HS-5 (cell line): ENCODE measurements around the gene ADGRL4.
"Not testable (repeated sequence)": the region's sequence is repeated elsewhere in the genome, so short reads cannot be mapped to it uniquely, and the experiment has no call there.

Experiments used
- DNase-seq: peaks from one replicate; pipeline ENCODE4 v3.0.0-alpha.2; 2012; ENCODE audit warnings: low read depth

ADGRL4 gene

DNA sequence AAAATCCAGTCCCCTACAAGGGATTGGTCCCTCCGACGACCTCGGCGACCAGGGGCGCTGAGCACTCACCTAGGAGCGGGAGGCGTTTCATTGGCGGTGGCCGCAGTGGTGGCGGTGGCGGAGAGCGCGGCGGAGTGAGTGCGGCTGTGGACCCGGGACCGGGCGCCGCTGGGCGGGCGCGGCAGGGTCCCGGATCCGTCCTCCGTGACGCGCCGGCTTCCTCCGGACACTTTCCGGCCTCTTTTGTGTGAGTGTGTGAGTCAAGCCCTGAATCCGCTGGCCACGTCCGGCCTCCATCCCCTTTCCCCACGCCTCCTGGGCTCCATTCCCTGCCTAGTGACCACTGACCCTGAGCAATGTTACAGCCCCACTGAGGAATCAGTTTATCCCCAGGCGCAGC, at the start of gene ADGRL4:
TSS of gene ADGRL4 (minus strand) at position 167 of the 400 bp plus-strand sequence. CDS start at position 91, 76 bp downstream.
- peak; percentile 4 for DNase-seq

DNA sequence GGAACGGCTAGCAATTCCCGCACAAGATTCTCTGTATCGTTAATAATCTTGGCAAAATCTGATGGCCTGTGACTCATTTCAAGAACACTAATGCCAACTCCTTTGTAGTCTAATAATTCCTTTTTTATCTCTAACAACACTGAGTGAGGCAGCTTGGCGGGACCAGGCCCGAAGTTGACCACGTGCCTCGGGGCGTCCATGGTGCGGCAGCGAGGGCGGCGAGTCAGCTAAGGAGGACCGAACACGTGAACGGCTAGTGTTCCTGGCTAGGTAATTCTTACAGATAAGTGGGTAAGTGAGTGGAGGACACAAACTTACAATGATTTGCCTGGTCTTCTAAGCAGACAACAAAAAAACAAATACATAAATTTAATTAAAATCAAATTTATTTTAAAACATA, 49.3 kb upstream of the ADGRL4 start:
- no peak for DNase-seq

DNA sequence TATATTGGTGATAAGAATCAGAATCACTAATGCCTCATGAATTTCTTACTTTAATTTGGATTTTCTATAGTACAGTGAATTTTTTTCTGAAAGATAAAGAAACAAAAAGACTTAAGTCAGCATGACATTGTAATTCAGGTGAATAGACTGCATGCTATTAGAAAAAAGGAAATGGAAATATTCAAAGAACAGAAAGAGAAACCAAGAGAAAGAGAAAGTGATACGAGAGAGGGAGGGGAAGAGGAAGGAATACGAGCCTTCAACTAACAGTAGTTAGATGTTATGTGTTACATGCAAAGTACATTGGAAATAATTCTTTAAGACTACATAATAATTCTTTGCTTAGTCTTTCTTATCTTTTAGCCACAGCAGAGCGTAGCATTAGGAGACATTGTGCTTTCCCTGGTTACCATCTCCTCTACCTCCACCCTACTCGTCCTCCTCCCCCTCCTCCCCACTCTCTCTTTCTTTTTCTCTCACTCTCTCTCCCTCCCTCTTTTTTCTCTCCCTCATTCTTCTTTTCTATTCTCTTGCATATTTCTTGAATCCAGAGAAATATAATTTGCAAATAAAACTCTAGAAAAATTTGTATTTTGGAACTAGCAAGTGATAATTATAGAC, 46.4 kb upstream of the ADGRL4 start:
- no peak for DNase-seq

DNA sequence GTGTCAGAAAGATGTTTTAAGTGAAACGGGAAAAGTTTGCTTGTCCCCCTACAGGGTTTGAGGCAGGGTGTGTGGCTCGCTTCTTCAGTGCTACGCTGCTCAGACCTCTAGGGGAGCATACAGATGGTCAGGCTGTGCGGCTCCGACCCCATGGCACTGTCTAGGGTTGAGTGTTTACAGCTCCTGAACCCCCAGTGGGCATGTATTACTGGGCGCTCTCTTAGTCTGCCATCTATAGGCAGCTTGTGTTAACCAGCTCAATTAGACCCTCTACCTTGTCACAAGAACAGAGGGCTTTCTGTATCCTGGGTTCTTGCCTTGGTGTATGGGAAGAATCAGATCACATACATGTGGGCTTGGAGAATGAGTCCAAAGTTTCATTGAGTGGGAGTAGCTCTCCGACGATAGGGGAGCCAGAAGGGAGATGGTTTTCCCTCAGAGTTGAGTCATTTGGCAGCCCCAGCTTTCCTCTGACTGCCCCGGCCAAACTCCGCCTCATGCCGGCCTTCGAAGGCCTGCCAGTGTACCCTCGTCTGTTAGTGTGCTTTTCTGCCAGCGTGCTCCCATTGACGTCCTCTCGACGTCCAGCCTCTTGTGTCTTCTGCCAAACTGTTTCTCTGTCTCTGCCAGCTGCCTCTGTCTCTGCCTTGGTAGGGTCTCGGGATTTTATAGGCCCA, 38.6 kb upstream of the ADGRL4 start:
- no peak for DNase-seq

DNA sequence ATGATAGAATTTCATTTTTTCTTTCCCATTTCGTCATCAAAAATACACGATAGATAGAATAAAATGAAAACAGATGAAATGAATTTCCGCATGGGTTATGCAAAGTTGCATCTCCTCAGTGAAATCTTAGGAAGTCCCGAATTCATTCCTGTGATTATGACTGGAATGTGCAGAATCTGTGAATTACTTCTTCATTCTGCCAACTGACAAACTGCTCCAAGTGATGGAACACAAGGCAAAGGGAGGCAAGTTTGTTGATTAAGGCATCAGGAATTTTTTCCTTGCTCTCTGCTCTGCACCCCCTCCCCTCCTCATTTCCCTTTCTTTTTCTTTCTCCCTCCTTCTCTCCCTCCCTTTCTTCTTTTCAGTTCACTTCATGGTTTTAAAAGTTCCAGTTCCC, 37.0 kb upstream of the ADGRL4 start:
- DNase-seq: peak; percentile 71

DNA sequence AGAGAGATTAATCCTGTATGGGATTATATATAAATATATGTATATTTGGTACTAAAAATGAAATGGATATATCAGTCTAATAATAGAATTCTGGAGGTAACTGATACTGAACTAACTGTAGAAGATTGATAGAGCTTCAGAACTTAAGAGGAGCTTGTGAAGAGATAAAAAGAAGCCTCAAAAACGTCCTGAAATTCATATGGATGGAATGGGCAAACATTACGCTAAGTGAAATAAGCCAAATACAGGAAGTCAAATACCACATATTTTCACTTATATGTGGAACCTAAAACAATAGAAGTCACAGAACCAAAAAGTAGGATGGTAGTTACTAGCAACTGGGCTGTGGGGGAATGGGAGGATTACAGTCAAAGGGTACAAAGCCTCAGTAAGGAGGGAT, 36.0 kb upstream of the ADGRL4 start:
- no peak for DNase-seq

DNA sequence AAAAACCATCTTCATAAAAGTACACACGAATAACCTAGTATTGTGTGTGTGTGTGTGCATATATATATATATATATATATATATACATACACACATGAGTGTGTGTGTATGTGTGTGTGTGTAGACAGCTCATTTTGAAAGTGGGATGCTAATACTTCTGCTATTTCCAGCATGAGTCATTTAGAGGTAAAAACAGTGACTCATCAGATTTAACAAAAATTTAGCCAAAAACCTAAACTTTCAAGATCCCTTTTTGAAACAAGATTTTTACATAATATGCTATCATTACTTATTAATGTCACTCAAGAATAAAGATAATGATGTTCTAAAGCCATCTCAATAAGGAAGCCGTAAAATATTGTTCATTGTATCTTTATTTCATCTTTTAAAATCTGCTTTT, 35.6 kb upstream of the ADGRL4 start:
- peak; percentile 50 for DNase-seq

DNA sequence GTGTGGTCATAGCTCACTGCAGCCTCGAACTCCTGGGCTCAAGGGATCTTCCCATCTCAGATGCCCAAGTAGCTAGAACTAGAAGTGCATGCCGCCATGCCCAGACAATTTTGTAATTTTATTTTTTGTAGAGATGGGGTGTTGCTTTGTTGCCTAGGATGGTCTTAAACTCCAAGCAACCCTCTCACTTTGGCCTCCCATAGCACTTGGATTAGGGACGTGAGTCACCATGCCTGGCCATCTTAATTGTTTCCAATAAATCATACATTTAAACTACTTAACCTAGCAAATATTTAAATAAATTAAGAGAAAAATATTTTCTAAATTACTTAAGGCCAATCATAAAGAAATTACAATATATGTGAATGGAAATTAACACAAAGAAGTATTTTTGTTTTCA, 35.1 kb upstream of the ADGRL4 start:
- DNase-seq: no peak

DNA sequence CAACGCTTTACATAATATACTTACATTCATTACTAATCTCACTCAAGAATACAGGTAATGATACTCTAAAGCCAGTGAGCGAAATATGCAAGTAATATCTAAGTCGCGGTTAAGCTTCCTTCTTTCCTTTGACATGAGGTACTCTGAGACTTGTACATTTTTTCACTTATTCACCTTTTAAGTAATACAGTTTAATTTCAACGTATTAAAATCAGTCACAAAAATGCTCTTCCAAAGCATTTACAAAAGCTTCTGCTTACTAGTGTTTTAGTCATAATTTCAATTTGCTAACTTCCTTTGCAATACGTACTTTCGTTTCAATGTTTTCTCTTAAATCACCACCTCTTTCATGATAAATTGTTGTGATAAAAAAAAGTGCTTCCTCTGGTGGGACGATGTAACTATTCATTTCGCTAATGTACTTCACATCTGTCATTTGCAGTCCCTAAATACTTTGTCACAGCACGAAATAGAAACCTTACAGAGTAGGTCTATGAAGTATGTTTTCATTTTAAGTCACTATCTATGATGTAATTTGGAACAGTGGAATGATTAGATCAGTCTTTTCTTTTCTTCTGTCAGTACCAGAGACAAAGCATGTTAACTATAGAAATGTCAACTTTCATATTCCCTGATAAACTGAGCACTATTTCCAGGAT, 34.0 kb upstream of the ADGRL4 start:
- no peak for DNase-seq

DNA sequence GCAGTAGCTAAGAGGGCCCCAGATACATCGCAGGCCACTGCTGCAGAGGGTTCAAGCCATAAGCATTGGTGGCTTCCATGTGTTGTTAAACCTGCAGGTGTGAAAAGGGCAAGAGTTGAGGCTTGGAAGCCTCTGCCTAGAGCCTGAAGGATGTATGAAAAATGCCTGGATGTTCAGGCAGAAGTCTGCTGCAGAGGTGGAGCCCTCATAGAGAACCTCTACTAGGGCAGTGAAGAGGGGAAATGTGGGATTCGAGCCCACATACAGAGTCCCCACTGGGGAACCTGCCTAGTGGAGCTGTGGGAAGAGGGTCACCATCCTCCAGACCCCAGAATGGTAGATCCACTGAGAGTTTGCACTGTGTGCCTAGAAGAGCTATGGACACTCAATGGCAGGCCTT, 30.6 kb upstream of the ADGRL4 start:
- no peak for DNase-seq

DNA sequence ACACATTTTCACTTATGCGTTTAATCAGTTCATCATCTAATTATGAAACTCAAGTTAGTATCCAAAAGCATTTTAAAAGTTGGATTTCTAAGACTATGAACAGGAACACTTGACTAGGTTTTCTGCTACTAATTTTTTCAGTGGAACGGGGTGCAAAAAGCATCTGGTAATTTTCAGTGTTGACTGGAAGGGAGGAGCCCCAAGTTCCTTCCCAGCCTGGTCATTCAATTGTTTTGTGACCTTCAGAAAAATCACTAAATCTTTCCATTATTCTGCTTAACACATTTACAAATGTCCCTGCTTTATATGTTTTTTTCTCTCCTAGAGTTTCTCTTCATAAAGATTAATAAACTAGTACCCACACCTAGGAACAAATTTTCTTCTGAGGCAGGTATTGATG, 6.0 kb upstream of the ADGRL4 start:
- DNase-seq: no peak

DNA sequence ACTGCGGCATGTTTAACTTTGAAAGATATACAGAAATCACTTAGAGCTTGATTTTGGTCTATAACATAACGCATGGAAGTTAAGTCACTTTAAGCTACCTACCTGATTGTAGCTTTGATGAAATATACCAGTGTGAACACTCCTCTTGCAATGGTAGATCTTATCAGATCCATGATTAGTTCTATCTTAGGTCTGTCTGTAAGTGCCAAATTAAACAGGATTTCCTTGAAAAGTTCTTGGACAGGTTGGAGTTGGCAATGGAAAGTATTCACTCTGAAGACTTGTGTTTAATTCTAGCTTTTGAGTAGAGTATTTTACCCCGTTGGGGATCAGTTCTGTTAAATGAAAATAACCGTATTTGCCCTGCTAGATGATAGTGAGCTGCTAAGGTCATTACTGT, 4.1 kb upstream of the ADGRL4 start:
- DNase-seq: no peak

DNA sequence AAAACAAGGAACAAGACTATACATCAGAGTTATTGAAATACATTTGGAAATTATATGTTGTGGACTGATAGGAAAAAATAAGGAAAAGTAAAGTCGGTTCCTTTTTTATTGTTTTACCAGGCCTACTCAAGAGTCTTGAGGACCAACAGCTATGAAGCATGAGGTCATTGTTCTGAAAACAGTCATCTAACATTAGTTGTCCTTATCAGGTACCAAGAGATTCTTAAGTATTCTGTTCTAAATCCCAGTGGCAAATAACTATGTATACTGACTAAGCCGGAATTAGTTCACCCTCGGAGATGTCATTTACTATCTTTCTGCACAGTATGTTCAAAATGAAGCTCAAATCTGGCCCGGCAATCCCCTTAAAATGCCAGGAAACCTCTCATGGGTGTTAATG, 585 bp downstream of the ADGRL4 start:
- peak; percentile 6 for DNase-seq

DNA sequence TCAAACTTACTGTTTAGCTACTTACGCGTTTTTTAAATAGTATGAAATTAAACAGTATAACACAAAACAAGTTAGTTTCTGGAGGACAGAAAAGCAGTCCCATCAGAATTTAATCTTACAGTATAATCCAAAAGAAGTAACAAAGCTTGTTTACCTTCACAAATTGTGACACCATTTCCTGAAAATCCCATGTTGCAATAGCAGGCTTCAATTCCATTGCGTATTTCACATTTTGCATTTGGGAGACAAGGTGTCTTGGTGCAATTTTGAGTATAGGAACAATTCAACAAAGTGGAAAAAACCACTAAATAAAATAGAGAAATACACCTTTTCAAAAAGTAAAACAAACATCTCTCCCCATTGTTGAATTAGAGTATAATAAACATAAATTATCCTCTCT, 1.6 kb downstream of the ADGRL4 start:
- no peak for DNase-seq

DNA sequence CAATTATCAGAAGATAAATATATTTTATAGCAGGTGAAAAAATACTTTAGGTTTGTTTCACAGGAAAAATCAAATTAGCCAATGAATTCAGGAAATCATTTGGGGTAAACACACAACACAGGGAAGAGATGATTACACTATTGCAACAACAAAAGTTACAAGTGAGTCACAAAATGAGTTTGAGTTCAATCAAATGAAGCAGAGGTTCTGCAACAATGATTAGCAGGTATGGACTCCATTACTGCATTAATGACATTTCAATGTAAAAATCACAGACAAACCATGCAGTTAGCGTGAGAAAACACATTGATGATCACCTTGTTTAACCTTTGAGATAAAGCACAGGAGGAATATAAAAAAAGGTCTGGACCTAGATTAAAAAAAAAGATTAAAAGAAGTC, 9.7 kb downstream of the ADGRL4 start:
- no peak for DNase-seq

DNA sequence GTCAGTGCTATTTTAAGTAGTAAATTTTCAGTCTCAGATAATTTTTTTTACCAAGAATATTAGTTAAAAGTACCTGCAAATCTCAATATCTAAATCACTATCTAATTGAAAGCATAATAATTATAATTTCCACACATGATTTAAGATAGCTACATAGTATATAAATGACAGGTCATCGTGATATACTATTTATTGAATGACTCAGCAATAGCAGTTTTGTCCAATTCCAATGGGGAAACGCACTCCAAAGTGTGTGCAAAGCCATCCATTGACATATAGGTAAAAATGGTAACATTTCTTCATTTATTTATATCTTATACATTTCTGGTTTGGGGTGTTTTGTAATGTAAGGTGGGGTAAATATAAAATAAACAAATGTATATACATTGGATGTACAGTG, 19.5 kb downstream of the ADGRL4 start:
- DNase-seq: no peak

DNA sequence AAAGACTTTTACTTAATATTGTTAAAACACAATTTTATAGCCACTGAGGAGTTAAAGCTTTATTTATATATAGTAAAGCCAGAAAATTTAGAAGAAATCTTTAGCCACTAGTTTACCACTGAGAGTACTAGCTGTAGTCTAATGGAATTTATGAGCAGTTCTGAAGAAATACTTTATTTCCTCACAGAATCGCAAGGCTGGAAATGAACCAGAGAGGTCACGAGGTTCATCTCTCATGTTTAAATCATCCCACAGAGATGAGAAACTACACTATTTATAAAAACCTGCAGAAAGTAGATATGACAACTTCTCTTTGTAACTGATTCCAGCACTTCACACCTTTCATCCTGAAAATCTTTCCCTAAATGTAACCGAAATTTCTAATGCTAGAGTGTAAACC, 26.0 kb downstream of the ADGRL4 start:
- DNase-seq: no peak

DNA sequence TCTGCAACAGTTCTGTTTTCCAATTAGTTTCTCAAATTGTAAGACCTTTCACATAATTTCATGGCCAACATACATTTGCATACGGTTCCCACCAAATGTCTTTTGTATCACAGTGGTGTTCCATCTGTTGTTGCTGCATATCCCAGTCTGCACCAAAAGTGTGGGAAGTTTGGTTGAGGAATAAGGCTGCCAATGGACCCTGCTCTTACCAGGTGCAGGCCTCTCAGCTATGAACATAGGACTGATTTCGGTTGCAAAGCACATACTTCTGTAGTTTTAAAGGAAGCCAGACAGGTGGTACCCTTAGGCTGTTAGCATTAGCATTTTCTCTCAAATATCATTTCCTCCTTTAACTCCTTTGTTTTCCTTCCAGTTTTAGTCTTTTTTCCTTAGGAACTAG, 33.8 kb downstream of the ADGRL4 start:
- no peak for DNase-seq

DNA sequence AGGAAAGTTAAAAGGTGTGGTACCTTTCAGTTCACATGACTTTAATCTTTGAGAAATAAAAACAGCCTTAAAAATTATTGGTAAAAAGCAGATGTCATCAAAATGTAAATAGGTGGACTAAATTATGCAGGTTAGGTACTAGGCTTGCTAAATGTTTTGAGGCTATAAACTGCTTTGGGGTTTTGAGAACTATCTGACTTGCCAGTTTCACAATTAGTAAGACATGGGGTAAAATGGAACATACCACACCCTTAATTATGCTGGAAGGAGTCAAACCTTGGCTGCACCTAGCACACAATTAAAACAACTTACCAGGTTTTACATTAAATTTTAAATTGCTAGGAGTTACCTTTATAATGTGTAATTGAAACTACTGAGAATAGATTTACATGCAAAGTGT, 39.4 kb downstream of the ADGRL4 start:
- DNase-seq: not testable (repeated sequence)

DNA sequence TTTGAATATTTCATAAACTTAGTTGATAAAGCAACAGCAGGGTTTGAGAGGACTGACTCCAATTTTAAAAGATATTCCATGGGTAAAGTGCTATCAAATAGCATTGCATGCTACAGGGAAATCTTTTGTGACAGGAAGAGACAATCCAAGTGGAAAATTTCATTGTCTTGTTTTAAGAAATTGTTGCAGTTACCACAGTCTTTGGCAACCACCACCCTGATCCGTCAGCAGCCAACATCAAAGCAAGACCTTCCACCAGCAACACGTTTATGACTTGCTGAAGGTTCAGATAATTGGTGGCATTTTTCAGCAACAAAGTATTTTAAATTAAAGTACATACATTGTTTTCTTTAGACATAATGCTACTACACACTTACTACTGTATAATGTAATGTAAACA, 47.8 kb downstream of the ADGRL4 start:
- no peak for DNase-seq

DNA sequence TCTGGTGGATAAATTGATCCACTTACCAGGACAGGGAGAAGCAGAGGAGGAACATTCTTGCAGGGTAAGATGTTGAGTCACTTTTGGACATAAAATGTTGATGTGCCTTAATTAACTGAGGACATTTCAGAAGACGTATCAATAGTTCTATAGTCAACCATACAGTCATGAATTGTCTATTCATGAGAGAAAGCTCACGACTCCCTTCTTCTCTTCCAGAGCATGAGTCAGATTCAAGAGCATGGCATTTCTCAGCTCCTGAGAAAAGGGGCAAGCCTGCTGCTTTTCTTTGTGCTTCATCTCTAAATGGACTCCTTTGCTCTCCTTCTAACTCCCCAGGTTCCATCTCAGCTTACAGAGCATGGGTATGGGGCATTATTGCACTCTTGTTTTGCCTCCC, 55.7 kb downstream of the ADGRL4 start:
- DNase-seq: no peak

DNA sequence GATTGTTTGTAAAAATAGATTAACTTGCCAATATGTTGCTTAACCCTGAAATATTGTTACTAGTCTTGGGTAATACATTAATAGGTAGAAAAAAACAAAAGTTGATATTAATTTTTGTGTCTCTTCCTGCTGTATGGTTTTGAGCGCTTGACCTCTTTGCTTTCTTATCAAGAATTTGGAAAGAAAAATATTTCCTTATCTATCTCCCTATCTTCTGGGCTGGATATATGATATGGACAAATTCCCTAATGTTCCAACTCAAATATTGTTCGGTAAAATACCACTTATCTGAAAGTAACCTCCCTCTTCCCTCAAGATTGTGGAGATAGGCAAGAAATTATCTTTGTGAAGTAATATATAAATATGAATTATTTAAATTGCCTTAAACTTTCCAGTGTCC, 57.3 kb downstream of the ADGRL4 start:
- no peak for DNase-seq

DNA sequence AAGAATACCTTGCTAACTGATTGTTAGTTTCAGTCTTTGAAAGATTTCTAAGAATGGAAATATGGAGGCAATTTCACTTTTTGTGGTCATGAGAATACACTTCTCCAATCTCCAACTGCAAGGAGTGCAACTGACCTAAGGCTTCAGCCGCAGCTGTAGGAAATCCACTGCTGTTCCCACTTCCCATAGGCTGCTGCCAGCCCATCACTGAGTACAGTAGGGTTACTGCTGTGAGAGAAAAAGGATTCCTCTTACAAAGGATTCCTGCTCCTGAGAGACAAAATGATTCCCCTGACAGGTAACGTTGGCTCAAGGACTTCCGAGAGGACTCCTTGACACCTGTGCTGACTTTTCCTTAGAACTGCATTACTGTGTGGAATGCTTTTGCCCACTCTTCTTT, 87.4 kb downstream of the ADGRL4 start:
- no peak for DNase-seq

DNA sequence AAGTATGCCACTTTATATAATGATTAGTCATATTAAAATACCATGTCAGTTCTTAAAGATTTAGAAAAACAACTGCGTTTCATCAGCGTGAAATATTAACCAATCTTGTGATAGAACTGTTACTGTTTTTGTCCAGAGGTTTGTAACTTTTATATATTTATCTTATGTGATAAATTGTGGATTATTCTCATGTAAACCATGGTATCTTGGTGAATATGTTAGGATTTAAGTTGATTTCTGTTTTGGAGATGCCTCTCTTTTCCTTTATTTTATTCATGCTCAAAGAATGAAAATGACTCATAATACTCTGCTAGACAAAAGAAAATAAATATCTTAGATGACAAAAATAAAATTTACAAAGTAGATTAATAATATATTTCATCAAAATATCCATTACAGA, 88.4 kb downstream of the ADGRL4 start:
- DNase-seq: no peak
